ENCODE measurements around the gene TSPAN14.

The TSPAN14 gene

DNA sequence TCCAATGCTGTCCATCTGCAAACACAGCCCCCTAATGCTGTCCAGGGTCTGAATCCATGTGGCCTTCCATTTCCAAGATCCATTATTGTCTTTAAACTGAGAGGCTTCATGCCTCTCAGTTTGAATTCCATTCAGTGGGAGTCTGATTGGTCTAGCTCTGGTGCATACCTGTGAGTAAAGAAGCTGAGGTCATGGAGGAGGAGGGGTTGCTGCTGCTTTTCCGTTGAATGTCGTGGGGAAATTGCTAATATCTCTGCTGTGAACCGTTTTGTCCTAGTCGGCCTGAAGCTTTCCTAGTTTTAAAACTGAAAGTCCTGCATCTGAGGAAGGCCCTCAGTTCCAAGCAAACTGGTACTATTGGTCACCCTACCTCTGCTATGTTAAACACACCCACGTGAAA, 101.3 kb downstream of the TSPAN14 start:
- no peak for DNase-seq (ENCODE audit: low read depth in 1 of 2, low spot score in 1 of 2)
- no peak overlapping the region for H3K4me3 ChIP-seq (replicated peaks; ENCODE audit: insufficient read depth, low read length)
- H3K27ac ChIP-seq (replicated peaks): no peak overlapping the region
- no peak for TF ChIP-seq POLR2AphosphoS5 (IDR thresholded peaks at IDR 0.05; ENCODE audit: low read depth)
- TF ChIP-seq, protein P1, sequence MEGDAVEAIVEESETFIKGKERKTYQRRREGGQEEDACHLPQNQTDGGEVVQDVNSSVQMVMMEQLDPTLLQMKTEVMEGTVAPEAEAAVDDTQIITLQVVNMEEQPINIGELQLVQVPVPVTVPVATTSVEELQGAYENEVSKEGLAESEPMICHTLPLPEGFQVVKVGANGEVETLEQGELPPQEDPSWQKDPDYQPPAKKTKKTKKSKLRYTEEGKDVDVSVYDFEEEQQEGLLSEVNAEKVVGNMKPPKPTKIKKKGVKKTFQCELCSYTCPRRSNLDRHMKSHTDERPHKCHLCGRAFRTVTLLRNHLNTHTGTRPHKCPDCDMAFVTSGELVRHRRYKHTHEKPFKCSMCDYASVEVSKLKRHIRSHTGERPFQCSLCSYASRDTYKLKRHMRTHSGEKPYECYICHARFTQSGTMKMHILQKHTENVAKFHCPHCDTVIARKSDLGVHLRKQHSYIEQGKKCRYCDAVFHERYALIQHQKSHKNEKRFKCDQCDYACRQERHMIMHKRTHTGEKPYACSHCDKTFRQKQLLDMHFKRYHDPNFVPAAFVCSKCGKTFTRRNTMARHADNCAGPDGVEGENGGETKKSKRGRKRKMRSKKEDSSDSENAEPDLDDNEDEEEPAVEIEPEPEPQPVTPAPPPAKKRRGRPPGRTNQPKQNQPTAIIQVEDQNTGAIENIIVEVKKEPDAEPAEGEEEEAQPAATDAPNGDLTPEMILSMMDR (IDR thresholded peaks at IDR 0.05; ENCODE audit: insufficient read depth, low read length): no peak
- no peak for TF ChIP-seq GABPA (IDR thresholded peaks at IDR 0.05; ENCODE audit: low read depth)
- TF ChIP-seq SPI1 (IDR thresholded peaks at IDR 0.05; ENCODE audit: borderline replicate concordance, low read depth): no peak
- TF ChIP-seq, protein P2, sequence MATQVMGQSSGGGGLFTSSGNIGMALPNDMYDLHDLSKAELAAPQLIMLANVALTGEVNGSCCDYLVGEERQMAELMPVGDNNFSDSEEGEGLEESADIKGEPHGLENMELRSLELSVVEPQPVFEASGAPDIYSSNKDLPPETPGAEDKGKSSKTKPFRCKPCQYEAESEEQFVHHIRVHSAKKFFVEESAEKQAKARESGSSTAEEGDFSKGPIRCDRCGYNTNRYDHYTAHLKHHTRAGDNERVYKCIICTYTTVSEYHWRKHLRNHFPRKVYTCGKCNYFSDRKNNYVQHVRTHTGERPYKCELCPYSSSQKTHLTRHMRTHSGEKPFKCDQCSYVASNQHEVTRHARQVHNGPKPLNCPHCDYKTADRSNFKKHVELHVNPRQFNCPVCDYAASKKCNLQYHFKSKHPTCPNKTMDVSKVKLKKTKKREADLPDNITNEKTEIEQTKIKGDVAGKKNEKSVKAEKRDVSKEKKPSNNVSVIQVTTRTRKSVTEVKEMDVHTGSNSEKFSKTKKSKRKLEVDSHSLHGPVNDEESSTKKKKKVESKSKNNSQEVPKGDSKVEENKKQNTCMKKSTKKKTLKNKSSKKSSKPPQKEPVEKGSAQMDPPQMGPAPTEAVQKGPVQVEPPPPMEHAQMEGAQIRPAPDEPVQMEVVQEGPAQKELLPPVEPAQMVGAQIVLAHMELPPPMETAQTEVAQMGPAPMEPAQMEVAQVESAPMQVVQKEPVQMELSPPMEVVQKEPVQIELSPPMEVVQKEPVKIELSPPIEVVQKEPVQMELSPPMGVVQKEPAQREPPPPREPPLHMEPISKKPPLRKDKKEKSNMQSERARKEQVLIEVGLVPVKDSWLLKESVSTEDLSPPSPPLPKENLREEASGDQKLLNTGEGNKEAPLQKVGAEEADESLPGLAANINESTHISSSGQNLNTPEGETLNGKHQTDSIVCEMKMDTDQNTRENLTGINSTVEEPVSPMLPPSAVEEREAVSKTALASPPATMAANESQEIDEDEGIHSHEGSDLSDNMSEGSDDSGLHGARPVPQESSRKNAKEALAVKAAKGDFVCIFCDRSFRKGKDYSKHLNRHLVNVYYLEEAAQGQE (IDR thresholded peaks at IDR 0.05; ENCODE audit: insufficient replicate concordance, low read depth): no peak
- no peaks in the 10 kb centered on the region for H3K27me3 ChIP-seq (ENCODE audit: insufficient read depth, poor library complexity, severe bottlenecking)

DNA sequence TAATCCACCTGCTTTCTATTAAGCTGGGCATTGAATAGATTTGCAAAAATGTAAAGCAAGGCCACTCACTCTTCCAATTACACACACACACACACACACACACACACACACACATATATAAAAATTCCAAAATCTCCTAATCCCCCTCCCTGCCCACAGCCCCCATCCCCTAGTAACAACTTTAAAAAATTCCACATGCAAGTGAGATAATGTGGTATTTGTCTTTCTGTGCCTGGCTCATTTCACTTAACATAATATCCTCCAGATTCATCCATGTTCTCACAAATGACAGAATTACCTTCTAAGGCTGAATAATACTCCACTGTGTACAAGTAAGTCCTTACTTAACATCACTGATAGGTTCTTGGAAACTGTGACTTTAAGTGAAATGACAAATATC, 107.8 kb downstream of the TSPAN14 start:
- Histone ChIP-seq H3K27me3 (ENCODE audit: insufficient read depth, poor library complexity, severe bottlenecking) (no peaks in the 10 kb centered on the region), H3K27ac (replicated peaks) (no peak overlapping the region), H3K4me3 (replicated peaks; ENCODE audit: insufficient read depth, low read length) (no peak overlapping the region)
- DNase-seq (ENCODE audit: low read depth in 1 of 2, low spot score in 1 of 2): no peak
- TF ChIP-seq, protein P2 (IDR thresholded peaks at IDR 0.05; ENCODE audit: insufficient replicate concordance, low read depth): no peak
- no peak for TF ChIP-seq SPI1 (IDR thresholded peaks at IDR 0.05; ENCODE audit: borderline replicate concordance, low read depth)
- TF ChIP-seq GABPA (IDR thresholded peaks at IDR 0.05; ENCODE audit: low read depth): no peak
- TF ChIP-seq, protein P1 (IDR thresholded peaks at IDR 0.05; ENCODE audit: insufficient read depth, low read length): no peak
- no peak for TF ChIP-seq POLR2AphosphoS5 (IDR thresholded peaks at IDR 0.05; ENCODE audit: low read depth)

DNA sequence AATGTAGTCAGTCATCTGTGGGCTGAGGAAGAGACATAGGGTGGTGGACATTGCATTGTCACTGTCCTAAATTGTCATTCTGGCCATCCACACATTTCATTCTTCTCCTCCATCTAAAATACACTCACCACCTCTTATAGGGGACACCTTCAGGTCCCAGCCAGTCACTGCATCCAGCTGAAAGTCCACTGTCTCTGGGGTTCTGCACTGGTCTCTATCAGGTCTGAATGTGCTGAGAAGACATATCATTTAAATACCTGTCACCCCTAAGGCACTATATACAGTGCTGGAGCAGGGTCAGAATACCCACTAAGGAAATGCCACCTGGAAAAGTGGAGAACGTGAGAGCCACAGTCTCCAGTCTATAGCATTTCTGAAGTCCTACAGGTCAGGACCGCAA, 113.2 kb downstream of the TSPAN14 start:
- no peak overlapping the region for H3K4me3 ChIP-seq (replicated peaks; ENCODE audit: insufficient read depth, low read length)
- no peak for DNase-seq (ENCODE audit: low read depth in 1 of 2, low spot score in 1 of 2)
- H3K27me3 ChIP-seq (ENCODE audit: insufficient read depth, poor library complexity, severe bottlenecking): no peaks in the 10 kb centered on the region
- TF ChIP-seq SPI1 (IDR thresholded peaks at IDR 0.05; ENCODE audit: borderline replicate concordance, low read depth) (no peak), GABPA (IDR thresholded peaks at IDR 0.05; ENCODE audit: low read depth) (no peak), POLR2AphosphoS5 (IDR thresholded peaks at IDR 0.05; ENCODE audit: low read depth) (no peak)
- TF ChIP-seq, protein P2 (IDR thresholded peaks at IDR 0.05; ENCODE audit: insufficient replicate concordance, low read depth): no peak
- no peak overlapping the region for H3K27ac ChIP-seq (replicated peaks)

Data from HL-60 (cell line).